Measurements from ENCODE around the gene SPATC1L.

The SPATC1L gene

GRCh38 chr21:46215436-46216131, 31.3 kb upstream of the SPATC1L start:
- in situ Hi-C loops (cut with HindIII; ENCODE audit: low sequenced_read_pairs), result no loop called here
- no peak overlapping the region for H3K4me3 ChIP-seq (ENCODE audit: low read depth, low read length)
- TF ChIP-seq CTCF (IDR thresholded peaks at IDR 0.05; ENCODE audit: low read depth, low read length), result no peak

GRCh38 chr21:46214478-46215340, 30.4 kb upstream of the SPATC1L start:
- TF ChIP-seq CTCF (IDR thresholded peaks at IDR 0.05; ENCODE audit: low read depth, low read length), result no peak
- in situ Hi-C loops (cut with HindIII; ENCODE audit: low sequenced_read_pairs), result no loop called here
- no peak overlapping the region for H3K4me3 ChIP-seq (ENCODE audit: low read depth, low read length)
- DNase-seq (ENCODE audit: low read depth, low spot score), result no peak

More at GRCh38 chr21:46215436-46216131, 31.3 kb upstream of the SPATC1L start:
- DNase-seq (ENCODE audit: low read depth, low spot score), result no peak

- no peak for TF ChIP-seq CTCF (IDR thresholded peaks at IDR 0.05; ENCODE audit: low read depth, low read length)
- in situ Hi-C loops (cut with HindIII; ENCODE audit: low sequenced_read_pairs), result no loop called here
- no peak for DNase-seq (ENCODE audit: low read depth, low spot score)
Measured at GRCh38 chr21:46213620-46214286, 29.5 kb upstream of the SPATC1L start.

GRCh38 chr21:46212721-46213484, 28.6 kb upstream of the SPATC1L start:
- TF ChIP-seq CTCF (IDR thresholded peaks at IDR 0.05; ENCODE audit: low read depth, low read length), result no peak
- H3K4me3 ChIP-seq (ENCODE audit: low read depth, low read length), result no peak overlapping the region
- in situ Hi-C loops (cut with HindIII; ENCODE audit: low sequenced_read_pairs), result no loop called here
- no peak for DNase-seq (ENCODE audit: low read depth, low spot score)

More at GRCh38 chr21:46213620-46214286, 29.5 kb upstream of the SPATC1L start:
- no peak overlapping the region for H3K4me3 ChIP-seq (ENCODE audit: low read depth, low read length)

- no peak overlapping the region for H3K4me3 ChIP-seq (ENCODE audit: low read depth, low read length)
- in situ Hi-C loops (cut with HindIII; ENCODE audit: low sequenced_read_pairs), result no loop called here
- TF ChIP-seq CTCF (IDR thresholded peaks at IDR 0.05; ENCODE audit: low read depth, low read length), result no peak
- no peak for DNase-seq (ENCODE audit: low read depth, low spot score)
Measured at GRCh38 chr21:46211786-46212720, 27.8 kb upstream of the SPATC1L start.
